Measurements from ENCODE around the gene ASIC3.
"Not testable (repeated sequence)": the region's sequence is repeated elsewhere in the genome, so short reads cannot be mapped to it uniquely, and the experiment has no call there.

The ASIC3 gene

GRCh38 chr7:151032936-151033863, 15.1 kb upstream of the ASIC3 start:
- in situ Hi-C loops (cut with MboI; ENCODE audit: low sequenced_read_pairs): no loop called here

DNA sequence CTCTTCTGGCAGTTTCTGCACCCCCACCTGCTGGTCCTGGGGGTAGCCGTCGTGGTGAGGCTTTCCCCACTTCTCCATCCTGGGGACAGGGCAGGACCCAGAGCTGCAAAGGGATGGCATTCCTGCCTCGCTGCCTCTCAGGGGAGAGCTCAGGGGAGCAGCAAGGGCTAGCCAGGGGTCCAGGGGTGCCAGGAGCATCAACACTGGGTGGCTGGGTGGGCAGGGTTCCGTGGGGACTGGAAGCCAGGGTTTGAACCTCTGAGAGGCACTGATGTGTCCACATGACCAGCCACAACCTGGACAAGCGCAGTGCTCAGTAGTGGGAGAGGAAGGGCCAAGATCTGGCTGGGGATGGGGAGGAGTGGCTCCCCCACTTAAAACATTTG, 14.5 kb upstream of the ASIC3 start:
- in situ Hi-C loops (cut with MboI; ENCODE audit: low sequenced_read_pairs): no loop called here

GRCh38 chr7:151034312-151035025, 13.9 kb upstream of the ASIC3 start:
- in situ Hi-C loops (cut with MboI; ENCODE audit: low sequenced_read_pairs): no loop called here

DNA sequence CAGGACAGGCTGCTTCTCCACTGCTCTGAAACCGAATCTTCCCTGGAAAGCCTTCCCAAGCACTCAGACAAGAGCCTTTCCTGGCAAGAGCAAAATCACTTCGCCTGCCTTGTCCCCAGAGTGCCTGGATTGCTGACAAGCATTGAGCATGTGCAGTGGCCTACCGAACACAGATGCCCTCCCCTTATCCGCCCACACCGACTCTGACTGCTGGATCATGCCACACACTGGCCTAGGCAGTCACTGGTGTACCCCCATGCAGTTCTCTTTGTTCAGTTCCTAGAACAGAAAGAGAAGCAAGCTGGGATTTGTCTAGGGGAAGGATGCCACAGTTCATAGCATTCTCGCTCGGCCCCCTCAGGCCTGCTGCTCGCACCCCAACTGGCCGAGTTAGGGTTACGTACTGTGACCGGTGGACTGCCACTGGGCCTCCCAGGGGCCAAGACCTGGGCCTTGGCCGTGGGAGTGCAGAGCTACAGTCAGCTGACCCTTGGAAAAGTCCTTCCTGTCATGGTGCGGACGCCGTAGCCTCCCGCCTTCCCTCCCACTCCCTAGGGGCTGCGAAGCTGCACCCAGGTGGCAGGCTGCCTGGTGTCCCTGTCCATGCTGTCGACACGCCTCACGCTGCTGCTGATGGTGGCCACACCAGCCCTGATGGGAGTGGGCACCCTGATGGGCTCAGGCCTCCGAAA, 13.2 kb upstream of the ASIC3 start:
- in situ Hi-C loops (cut with MboI; ENCODE audit: low sequenced_read_pairs): no loop called here

GRCh38 chr7:151035902-151036301, 12.4 kb upstream of the ASIC3 start:
- in situ Hi-C loops (cut with MboI; ENCODE audit: low sequenced_read_pairs): no loop called here

GRCh38 chr7:151038951-151039849, 9.1 kb upstream of the ASIC3 start:
- in situ Hi-C loops (cut with MboI; ENCODE audit: low sequenced_read_pairs): no loop called here

DNA sequence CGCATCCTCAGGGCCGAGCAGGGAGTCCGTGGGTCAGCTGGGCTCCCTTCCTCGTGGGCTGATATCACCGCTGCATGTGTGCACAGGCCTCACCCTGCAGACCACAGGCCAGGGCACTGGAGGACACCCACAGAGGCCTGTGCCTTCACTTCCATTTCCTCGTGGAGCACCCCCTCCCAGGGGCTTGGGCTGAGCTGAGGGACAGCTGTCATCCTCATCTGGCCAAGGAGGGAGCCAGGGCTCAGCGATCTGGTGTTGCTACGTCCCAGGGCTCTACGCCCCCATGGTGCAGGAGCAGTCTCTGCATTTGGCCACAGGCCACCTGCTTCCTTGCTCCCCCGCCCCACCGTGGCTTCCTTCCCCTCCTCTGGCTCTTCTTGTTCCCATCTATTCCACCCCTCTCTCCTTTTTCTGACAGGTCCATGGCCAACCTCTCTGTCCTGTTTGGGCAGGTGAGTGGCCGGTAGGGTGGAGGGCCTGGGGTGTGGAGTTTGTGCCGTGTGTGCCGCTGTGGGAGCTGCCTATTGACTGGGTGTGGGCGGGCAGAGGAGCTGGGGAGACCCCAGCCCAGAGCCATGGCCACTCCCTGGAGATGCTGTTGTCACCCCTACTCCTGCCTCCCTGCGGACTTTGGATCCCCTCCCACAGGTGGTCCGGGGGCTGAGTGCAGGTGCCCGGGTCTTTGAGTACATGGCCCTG, 8.3 kb upstream of the ASIC3 start:
- in situ Hi-C loops (cut with MboI; ENCODE audit: low sequenced_read_pairs): no loop called here

GRCh38 chr7:151040616-151041375, 7.5 kb upstream of the ASIC3 start:
- in situ Hi-C loops (cut with MboI; ENCODE audit: low sequenced_read_pairs): no loop called here

- in situ Hi-C loops (cut with MboI; ENCODE audit: low sequenced_read_pairs): not testable (repeated sequence)
Observed at GRCh38 chr7:151043449-151043848, 4.9 kb upstream of the ASIC3 start.

DNA sequence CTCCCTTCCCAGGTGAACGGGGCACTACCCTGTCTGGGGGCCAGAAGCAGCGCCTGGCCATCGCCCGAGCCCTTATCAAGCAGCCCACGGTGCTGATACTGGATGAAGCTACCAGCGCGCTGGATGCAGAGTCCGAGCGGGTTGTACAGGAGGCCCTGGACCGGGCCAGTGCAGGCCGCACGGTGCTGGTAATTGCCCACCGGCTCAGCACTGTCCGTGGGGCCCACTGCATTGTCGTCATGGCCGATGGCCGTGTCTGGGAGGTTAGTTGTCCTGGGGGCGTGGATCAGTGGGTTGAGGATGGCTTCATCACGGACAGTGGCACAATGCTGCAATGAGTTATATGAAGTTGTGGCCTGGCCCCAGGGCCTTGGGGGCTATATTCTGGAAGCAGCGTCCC, 4.4 kb upstream of the ASIC3 start:
- in situ Hi-C loops (cut with MboI; ENCODE audit: low sequenced_read_pairs): no loop called here

- in situ Hi-C loops (cut with MboI; ENCODE audit: low sequenced_read_pairs): no loop called here
Observed at GRCh38 chr7:151045262-151045661, 3.1 kb upstream of the ASIC3 start.

DNA sequence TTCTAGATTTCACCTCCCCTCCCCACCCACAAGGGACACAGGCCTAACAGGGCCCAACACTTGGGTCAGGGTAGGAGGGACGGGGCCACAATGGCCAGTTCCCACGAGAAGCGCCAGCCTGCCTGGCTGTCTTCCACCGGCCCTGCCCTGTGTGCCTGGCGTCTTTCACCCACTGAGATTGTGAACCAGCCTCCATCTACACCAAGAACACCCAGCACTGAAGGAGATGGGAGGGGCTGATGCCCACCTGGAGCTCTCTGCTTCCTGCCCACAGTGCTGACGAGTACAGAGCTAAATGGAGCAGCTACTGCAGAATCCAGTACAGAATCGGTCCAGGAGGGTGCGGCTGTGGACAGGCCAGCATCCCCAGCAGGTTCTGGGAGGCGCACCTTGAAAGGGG, 2.4 kb upstream of the ASIC3 start:
- in situ Hi-C loops (cut with MboI; ENCODE audit: low sequenced_read_pairs): no loop called here

GRCh38 chr7:151046603-151047573, 1.4 kb upstream of the ASIC3 start:
- in situ Hi-C loops (cut with MboI; ENCODE audit: low sequenced_read_pairs): no loop called here

GRCh38 chr7:151048911-151049463, 656 bp downstream of the ASIC3 start:
- in situ Hi-C loops (cut with MboI; ENCODE audit: low sequenced_read_pairs): no loop called here

DNA sequence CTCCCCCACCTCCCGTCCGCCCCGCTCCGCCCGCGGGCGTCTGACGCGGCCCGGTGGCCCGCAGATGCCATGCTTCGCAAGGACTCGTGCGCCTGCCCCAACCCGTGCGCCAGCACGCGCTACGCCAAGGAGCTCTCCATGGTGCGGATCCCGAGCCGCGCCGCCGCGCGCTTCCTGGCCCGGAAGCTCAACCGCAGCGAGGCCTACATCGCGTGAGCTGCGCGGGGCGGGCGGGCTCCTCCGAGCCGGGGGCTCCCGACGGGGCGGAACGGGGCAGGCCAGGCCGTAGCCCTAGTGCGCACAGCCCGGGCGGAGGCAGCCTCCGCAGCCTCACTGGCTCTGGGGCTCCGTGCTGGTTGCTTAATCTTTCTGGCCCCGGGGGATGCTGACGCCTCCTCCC, 2.8 kb downstream of the ASIC3 start:
- in situ Hi-C loops (cut with MboI; ENCODE audit: low sequenced_read_pairs): no loop called here

- in situ Hi-C loops (cut with MboI; ENCODE audit: low sequenced_read_pairs): no loop called here
Observed at GRCh38 chr7:151053096-151053495, 4.8 kb downstream of the ASIC3 start.

DNA sequence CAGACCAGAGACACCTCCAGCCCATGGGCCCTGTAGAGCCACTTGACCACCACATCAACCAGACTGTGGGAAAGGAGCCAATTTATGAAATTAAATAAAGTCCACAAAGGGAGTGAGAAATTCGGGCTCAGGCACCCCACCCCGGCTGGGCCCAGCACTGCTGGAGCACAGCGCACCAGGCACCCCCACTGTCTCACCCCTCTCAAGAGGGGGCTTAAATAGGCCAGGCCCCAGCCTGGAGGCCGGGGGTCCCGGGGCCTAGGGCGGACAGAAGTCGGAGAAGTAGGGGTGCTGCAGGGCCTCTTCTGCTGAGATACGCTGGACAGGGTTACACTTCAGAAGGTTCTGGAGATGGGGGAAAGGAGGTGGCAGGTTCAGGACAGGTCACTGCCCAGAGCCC, 5.4 kb downstream of the ASIC3 start:
- in situ Hi-C loops (cut with MboI; ENCODE audit: low sequenced_read_pairs): no loop called here

- in situ Hi-C loops (cut with MboI; ENCODE audit: low sequenced_read_pairs): no loop called here
Observed at GRCh38 chr7:151056283-151056665, 7.9 kb downstream of the ASIC3 start.

Data from HL-60/S4 (cell line).